ENCODE measurements around the gene INIP. TPM values are rescaled to one million over a fixed set of nuclear protein-coding genes. Genes with fewer than 3 reads are reported as not detected.
A peak's percentile ranks its signal among the peaks of the same experiment; 100 is the strongest.
"Not testable (repeated sequence)": the region's sequence is repeated elsewhere in the genome, so short reads cannot be mapped to it uniquely, and the experiment has no call there.

The INIP gene
- polyA plus RNA-seq, 1 donor: 23.7 TPM

DNA sequence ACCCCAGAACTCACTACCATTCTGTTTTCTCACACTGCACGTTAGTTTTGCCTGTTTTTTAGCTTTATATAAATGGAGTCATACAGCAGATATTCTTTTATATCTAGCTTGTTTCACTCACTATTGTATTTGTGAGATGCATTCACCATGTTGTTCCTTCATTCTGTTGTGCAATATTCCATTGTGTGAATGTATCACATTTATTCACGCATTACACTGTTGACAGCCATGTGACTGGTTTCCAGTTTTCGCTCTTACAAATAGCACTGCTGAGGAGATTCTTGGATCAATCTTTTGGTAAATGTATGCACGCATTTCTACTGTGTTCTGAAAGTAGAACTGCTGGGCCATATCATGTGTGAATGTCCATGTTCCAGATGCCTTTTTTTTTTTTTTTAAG lies 26.3 kb upstream of the INIP start:
- no peak overlapping the region for H3K27ac ChIP-seq (ENCODE audit: low read length)
- H3K9me3 ChIP-seq (ENCODE audit: control insufficient read depth, low read depth, low read length): peaks cover 4% of the 10 kb centered on the region
- no peaks in the 10 kb centered on the region for H3K36me3 ChIP-seq (ENCODE audit: control insufficient read depth, insufficient read depth, low read length)
- 100% methylated on average over 2 of the region's 4 CpGs for WGBS (ENCODE audit: insufficient coverage, low lambda C conversion rate)
- H3K27me3 ChIP-seq (ENCODE audit: control insufficient read depth, insufficient read depth, low read length): no peaks in the 10 kb centered on the region
- H3K4me3 ChIP-seq (ENCODE audit: low read length): no peak overlapping the region
- H3K4me1 ChIP-seq (ENCODE audit: control insufficient read depth, insufficient read depth, low read length): peaks cover 4% of the 10 kb centered on the region
- DNase-seq: no peak

DNA sequence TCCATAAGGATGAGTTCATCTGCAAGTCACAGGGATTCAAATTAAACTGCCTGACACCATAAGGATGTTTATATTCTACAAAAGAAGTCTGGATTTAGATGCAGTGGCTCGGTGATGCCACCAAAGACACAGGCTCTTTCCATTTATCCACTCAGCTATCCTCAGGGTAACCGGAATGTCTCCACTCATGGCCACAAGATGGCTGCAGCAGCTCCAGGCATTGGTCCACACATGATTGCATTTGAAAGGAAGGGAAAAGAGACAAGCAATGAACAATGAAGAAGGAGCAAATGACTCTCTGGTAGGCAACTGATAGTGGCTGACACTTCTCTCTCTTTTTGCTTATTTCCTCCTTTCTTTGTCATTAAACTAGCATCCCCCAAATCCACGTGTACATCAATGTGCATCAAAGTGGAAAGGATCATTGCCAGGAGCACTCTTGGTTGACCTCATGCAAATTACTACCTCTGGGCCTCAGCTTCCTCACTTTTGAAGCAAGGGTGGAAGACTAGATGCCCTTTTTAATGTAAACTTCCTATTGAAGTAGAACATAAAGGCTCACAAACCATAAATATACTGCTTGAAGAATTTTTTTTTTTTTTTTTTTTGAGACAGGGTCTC lies 25.4 kb upstream of the INIP start:
- H3K4me3 ChIP-seq (ENCODE audit: low read length): no peak overlapping the region

GRCh38 chr9:112734892-112735291 lies 17.0 kb upstream of the INIP start:
- Histone ChIP-seq H3K36me3 (ENCODE audit: control insufficient read depth, insufficient read depth, low read length) (no peaks in the 10 kb centered on the region), H3K4me1 (ENCODE audit: control insufficient read depth, insufficient read depth, low read length) (peaks cover 46% of the 10 kb centered on the region), H3K9me3 (ENCODE audit: control insufficient read depth, low read depth, low read length) (peaks cover 1% of the 10 kb centered on the region), H3K27ac (ENCODE audit: low read length) (no peak overlapping the region), H3K27me3 (ENCODE audit: control insufficient read depth, insufficient read depth, low read length) (no peaks in the 10 kb centered on the region), H3K4me3 (ENCODE audit: low read length) (no peak overlapping the region)
- 27% methylated on average over 2 of the region's 2 CpGs for WGBS (ENCODE audit: insufficient coverage, low lambda C conversion rate)
- DNase-seq: peak in 1 of 2 donors; percentile 20

More for the DNA sequence above, 25.4 kb upstream of the INIP start:
- WGBS (ENCODE audit: insufficient coverage, low lambda C conversion rate): 80% methylated on average over 1 of the region's 3 CpGs
- no peak for DNase-seq
- Histone ChIP-seq H3K36me3 (ENCODE audit: control insufficient read depth, insufficient read depth, low read length) (no peaks in the 10 kb centered on the region), H3K9me3 (ENCODE audit: control insufficient read depth, low read depth, low read length) (peaks cover 4% of the 10 kb centered on the region), H3K27me3 (ENCODE audit: control insufficient read depth, insufficient read depth, low read length) (no peaks in the 10 kb centered on the region), H3K4me1 (ENCODE audit: control insufficient read depth, insufficient read depth, low read length) (peaks cover 12% of the 10 kb centered on the region), H3K27ac (ENCODE audit: low read length) (no peak overlapping the region)

- no peaks in the 10 kb centered on the region for H3K9me3 ChIP-seq (ENCODE audit: control insufficient read depth, low read depth, low read length)
- peaks cover 29% of the 10 kb centered on the region for H3K4me1 ChIP-seq (ENCODE audit: control insufficient read depth, insufficient read depth, low read length)
- H3K27me3 ChIP-seq (ENCODE audit: control insufficient read depth, insufficient read depth, low read length): no peaks in the 10 kb centered on the region
- DNase-seq: peak; percentile 79 to 87
- H3K27ac ChIP-seq (ENCODE audit: low read length): peak overlapping the region; percentile 69
- no peaks in the 10 kb centered on the region for H3K36me3 ChIP-seq (ENCODE audit: control insufficient read depth, insufficient read depth, low read length)
- H3K4me3 ChIP-seq (ENCODE audit: low read length): no peak overlapping the region
- WGBS (ENCODE audit: insufficient coverage, low lambda C conversion rate): no CpG with 5 or more reads among the region's 7 CpGs
Measured at GRCh38 chr9:112731971-112732370, 14.1 kb upstream of the INIP start.

DNA sequence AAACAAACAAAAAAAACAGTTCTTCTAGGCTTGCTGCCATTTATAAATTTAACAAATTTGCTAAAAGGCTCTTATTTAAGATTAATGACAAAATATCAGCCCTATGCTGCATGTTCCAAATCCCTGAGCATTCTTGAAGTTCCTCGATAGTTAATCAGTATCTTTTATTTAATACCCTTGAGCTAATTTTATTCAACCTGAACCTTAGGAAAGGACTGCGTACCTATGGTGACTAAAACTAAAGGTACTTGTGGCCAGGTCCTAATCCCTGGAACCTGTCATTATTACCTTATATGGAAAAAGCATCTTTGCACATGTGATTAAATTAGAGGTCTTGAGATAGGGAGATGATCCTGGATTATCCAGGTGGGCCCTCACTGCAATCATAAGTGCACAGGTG lies 10.5 kb upstream of the INIP start:
- no CpG with 5 or more reads among the region's 2 CpGs for WGBS (ENCODE audit: insufficient coverage, low lambda C conversion rate)
- peaks cover 25% of the 10 kb centered on the region for H3K4me1 ChIP-seq (ENCODE audit: control insufficient read depth, insufficient read depth, low read length)
- H3K27ac ChIP-seq (ENCODE audit: low read length): no peak overlapping the region
- H3K36me3 ChIP-seq (ENCODE audit: control insufficient read depth, insufficient read depth, low read length): no peaks in the 10 kb centered on the region
- H3K4me3 ChIP-seq (ENCODE audit: low read length): no peak overlapping the region
- no peaks in the 10 kb centered on the region for H3K27me3 ChIP-seq (ENCODE audit: control insufficient read depth, insufficient read depth, low read length)
- DNase-seq: no peak
- no peaks in the 10 kb centered on the region for H3K9me3 ChIP-seq (ENCODE audit: control insufficient read depth, low read depth, low read length)

- no CpG with 5 or more reads among the region's 4 CpGs for WGBS (ENCODE audit: insufficient coverage, low lambda C conversion rate)
- Histone ChIP-seq H3K27me3 (ENCODE audit: control insufficient read depth, insufficient read depth, low read length) (no peaks in the 10 kb centered on the region), H3K4me1 (ENCODE audit: control insufficient read depth, insufficient read depth, low read length) (peaks cover 13% of the 10 kb centered on the region), H3K4me3 (ENCODE audit: low read length) (no peak overlapping the region), H3K36me3 (ENCODE audit: control insufficient read depth, insufficient read depth, low read length) (no peaks in the 10 kb centered on the region), H3K27ac (ENCODE audit: low read length) (no peak overlapping the region), H3K9me3 (ENCODE audit: control insufficient read depth, low read depth, low read length) (no peaks in the 10 kb centered on the region)
- no peak for DNase-seq
Measured at GRCh38 chr9:112726428-112726827, 8.5 kb upstream of the INIP start.

DNA sequence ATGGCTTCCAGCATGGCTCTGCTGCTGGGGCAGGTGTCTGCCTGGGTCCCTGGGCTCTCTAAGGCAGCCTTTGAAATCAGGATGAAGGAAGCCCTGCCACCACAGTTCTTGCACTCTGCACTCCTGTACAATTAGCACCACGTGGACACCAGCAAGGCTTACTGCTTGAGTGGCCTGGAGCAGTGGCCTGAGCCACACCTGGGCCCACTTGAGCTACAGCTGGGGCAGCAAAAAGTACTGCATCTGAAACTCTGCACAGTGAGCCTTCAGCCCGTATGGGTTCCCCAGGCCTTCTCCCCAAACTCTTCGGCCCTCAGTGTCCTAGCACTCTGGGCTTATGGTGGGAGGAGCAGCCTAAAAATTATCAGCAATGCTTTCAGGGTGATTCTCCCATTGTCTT lies 8.0 kb upstream of the INIP start:
- no CpG with 5 or more reads among the region's 3 CpGs for WGBS (ENCODE audit: insufficient coverage, low lambda C conversion rate)
- Histone ChIP-seq H3K36me3 (ENCODE audit: control insufficient read depth, insufficient read depth, low read length) (no peaks in the 10 kb centered on the region), H3K4me3 (ENCODE audit: low read length) (no peak overlapping the region), H3K27me3 (ENCODE audit: control insufficient read depth, insufficient read depth, low read length) (no peaks in the 10 kb centered on the region), H3K9me3 (ENCODE audit: control insufficient read depth, low read depth, low read length) (no peaks in the 10 kb centered on the region), H3K27ac (ENCODE audit: low read length) (no peak overlapping the region), H3K4me1 (ENCODE audit: control insufficient read depth, insufficient read depth, low read length) (peaks cover 8% of the 10 kb centered on the region)
- DNase-seq: peak in 1 of 2 donors; percentile 27

DNA sequence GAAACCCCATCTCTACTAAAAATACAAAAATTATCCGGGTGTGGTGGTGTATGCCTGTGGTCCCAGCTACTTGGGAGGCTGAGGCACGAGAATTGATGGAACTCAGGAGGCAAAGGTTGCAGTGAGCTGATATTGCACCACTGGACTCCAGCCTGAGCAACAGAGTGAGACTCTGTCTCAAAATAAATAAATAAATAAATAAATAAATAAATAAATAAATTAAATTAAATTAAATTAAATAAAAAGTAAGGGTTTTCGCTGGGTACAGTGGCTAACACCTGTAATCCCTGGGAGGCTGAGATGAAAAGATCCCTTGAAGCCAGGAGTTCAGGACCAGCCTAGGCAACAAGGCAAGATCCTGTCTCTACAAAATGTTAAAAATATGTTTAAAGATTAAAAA lies 4.8 kb upstream of the INIP start:
- H3K4me1 ChIP-seq (ENCODE audit: control insufficient read depth, insufficient read depth, low read length): peaks cover 13% of the 10 kb centered on the region
- WGBS (ENCODE audit: insufficient coverage, low lambda C conversion rate): 94% methylated on average over 2 of the region's 3 CpGs
- not testable (repeated sequence) for H3K27ac ChIP-seq (ENCODE audit: low read length); H3K27me3 ChIP-seq (ENCODE audit: control insufficient read depth, insufficient read depth, low read length); DNase-seq; H3K36me3 ChIP-seq (ENCODE audit: control insufficient read depth, insufficient read depth, low read length); H3K4me3 ChIP-seq (ENCODE audit: low read length); H3K9me3 ChIP-seq (ENCODE audit: control insufficient read depth, low read depth, low read length)

GRCh38 chr9:112720113-112720780 lies 2.3 kb upstream of the INIP start:
- H3K36me3 ChIP-seq (ENCODE audit: control insufficient read depth, insufficient read depth, low read length): no peaks in the 10 kb centered on the region
- H3K27ac ChIP-seq (ENCODE audit: low read length): peak overlapping the region; percentile 74
- DNase-seq: peak in 1 of 2 donors; percentile 58
- peaks cover 8% of the 10 kb centered on the region for H3K4me1 ChIP-seq (ENCODE audit: control insufficient read depth, insufficient read depth, low read length)
- no peak overlapping the region for H3K4me3 ChIP-seq (ENCODE audit: low read length)
- no CpG with 5 or more reads among the region's 4 CpGs for WGBS (ENCODE audit: insufficient coverage, low lambda C conversion rate)
- no peaks in the 10 kb centered on the region for H3K9me3 ChIP-seq (ENCODE audit: control insufficient read depth, low read depth, low read length)
- no peaks in the 10 kb centered on the region for H3K27me3 ChIP-seq (ENCODE audit: control insufficient read depth, insufficient read depth, low read length)

GRCh38 chr9:112719696-112720095 lies 1.8 kb upstream of the INIP start:
- Histone ChIP-seq H3K27me3 (ENCODE audit: control insufficient read depth, insufficient read depth, low read length) (no peaks in the 10 kb centered on the region), H3K36me3 (ENCODE audit: control insufficient read depth, insufficient read depth, low read length) (no peaks in the 10 kb centered on the region), H3K27ac (ENCODE audit: low read length) (peak overlapping the region; percentile 32), H3K4me1 (ENCODE audit: control insufficient read depth, insufficient read depth, low read length) (peaks cover 8% of the 10 kb centered on the region), H3K9me3 (ENCODE audit: control insufficient read depth, low read depth, low read length) (no peaks in the 10 kb centered on the region), H3K4me3 (ENCODE audit: low read length) (no peak overlapping the region)
- DNase-seq: no peak
- WGBS (ENCODE audit: insufficient coverage, low lambda C conversion rate): 100% methylated on average over 1 of the region's 2 CpGs

DNA sequence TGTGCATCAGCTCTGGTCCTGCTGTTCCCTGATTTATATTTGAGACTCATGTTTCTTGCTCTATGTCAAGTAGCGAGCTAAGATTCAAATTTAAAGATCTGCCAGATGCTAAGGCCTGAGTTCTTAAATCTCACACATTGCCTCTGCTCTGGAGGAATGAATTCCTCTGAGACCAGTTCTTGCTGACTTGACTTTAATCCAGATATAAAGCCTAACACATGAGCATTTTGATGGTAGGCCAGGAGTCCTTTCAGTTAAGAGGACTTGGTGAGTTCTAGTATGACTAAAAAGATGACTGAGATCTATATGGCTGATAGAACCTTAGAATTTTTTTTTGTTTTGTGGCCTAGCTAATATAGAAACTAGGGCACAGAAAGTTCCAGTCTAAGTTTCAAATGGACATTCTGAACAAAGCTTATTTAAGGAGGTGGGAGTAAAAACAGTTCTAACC lies 1.3 kb upstream of the INIP start:
- peak overlapping the region; percentile 32 for H3K27ac ChIP-seq (ENCODE audit: low read length)
- no peak overlapping the region for H3K4me3 ChIP-seq (ENCODE audit: low read length)
- no peaks in the 10 kb centered on the region for H3K27me3 ChIP-seq (ENCODE audit: control insufficient read depth, insufficient read depth, low read length)
- H3K4me1 ChIP-seq (ENCODE audit: control insufficient read depth, insufficient read depth, low read length): peaks cover 8% of the 10 kb centered on the region
- no peak for DNase-seq
- WGBS (ENCODE audit: insufficient coverage, low lambda C conversion rate): no CpG with 5 or more reads among the region's 1 CpG
- H3K9me3 ChIP-seq (ENCODE audit: control insufficient read depth, low read depth, low read length): no peaks in the 10 kb centered on the region
- H3K36me3 ChIP-seq (ENCODE audit: control insufficient read depth, insufficient read depth, low read length): no peaks in the 10 kb centered on the region
